HCT116 (cell line): ENCODE measurements around the gene UBAC2. TPM values are rescaled to one million over a fixed set of nuclear protein-coding genes. Genes with fewer than 3 reads are reported as not detected.

ENCODE experiments used
- ATAC-seq: fragments of 200-7000 bp; cut with Tn5 transposase; 2 replicates; pipeline ENCODE4 v1.9.1; 2020; ENCODE audit warnings: mild to moderate bottlenecking, moderate library complexity
- BruUV-seq: library from RNA; stranded (reverse); fragments of 400-500 nt; replicated peaks from 2 replicates; lab custom pipeline; 2021; lab: Mats Ljungman, UMichigan
- CTCF ChIA-PET: fragments of 300-600 bp; sonication (Branson Sonifier 250); formaldehyde crosslinking; loops from one replicate; lab custom pipeline; 2021; ENCODE audit warnings: antibody characterized with exemption; lab: Charles Lee
- POLR2A ChIA-PET: fragments of 300-600, 350-600 bp; sonication (Branson Sonifier 250); formaldehyde crosslinking; loops from one replicate; lab custom pipeline; 2021; ENCODE audit warnings: antibody characterized with exemption; lab: Charles Lee
- RAD21 ChIA-PET, 2 experiments: fragments of 300-600 bp; sonication (Branson Sonifier 250); formaldehyde crosslinking; loops; one replicate each; lab custom pipeline; 2023; ENCODE audit warnings: low total read pairs in 2 of 2; ENCODE audit not compliant: uncharacterized antibody in 2 of 2, unreplicated experiment in 2 of 2, low non-redundant PET in 1 of 2; lab: Charles Lee
- DNase-seq: peaks from one replicate; pipeline ENCODE4 v3.0.0-alpha.2; 2010; ENCODE audit warnings: low read depth, low spot score
- H2AFZ ChIP-seq: fragments of 200-600 bp; shearing (Covaris generic), sonication (generic); 2 replicates; pipeline ENCODE4 v1.6.1; 2017; ENCODE audit warnings: low read depth, mixed run types, mixed read lengths, antibody characterized with exemption, low read length; ENCODE audit not compliant: poor library complexity, severe bottlenecking
- H3K27ac ChIP-seq: 2 replicates; pipeline ENCODE4 v1.5.1; 2012; ENCODE audit warnings: low read depth, low read length
- H3K27me3 ChIP-seq: fragments of 200-600 bp; sonication (generic); 2 replicates; pipeline ENCODE4 v1.6.1; 2016; ENCODE audit warnings: mixed run types, low read length, mixed read lengths; ENCODE audit not compliant: insufficient read depth
- H3K36me3 ChIP-seq, 2 experiments: fragments of 200-500 bp in 1 of 2; fragments of 200-600 bp in 1 of 2; sonication (Bioruptor generic) in 1 of 2; sonication (generic) in 1 of 2; 2 replicates each; pipeline versions ENCODE4 v1.5.1 to v1.6.1; 2014 to 2016; ENCODE audit warnings: low read length in 2 of 2, inconsistent platforms in 1 of 2, mixed read lengths in 1 of 2, mixed run types in 1 of 2; ENCODE audit not compliant: insufficient read depth in 2 of 2, control insufficient read depth in 1 of 2
- H3K4me1 ChIP-seq, 2 experiments: fragments of 200-600 bp in 1 of 2; sonication (generic) in 1 of 2; 2 replicates each; pipeline versions ENCODE4 v1.5.1 to v1.6.1; 2012 to 2017; ENCODE audit warnings: low read length in 2 of 2, inconsistent platforms in 1 of 2, mild to moderate bottlenecking in 1 of 2, mixed read lengths in 1 of 2, mixed run types in 1 of 2, moderate library complexity in 1 of 2; ENCODE audit not compliant: insufficient read depth in 2 of 2, control insufficient read depth in 1 of 2
- H3K4me2 ChIP-seq: fragments of 200-600 bp; sonication (generic); 2 replicates; pipeline ENCODE4 v1.6.1; 2017; ENCODE audit warnings: mixed run types, low read length, mixed read lengths
- H3K4me3 ChIP-seq, 2 experiments: fragments of 200-600 bp in 1 of 2; sonication (generic) in 1 of 2; replicated peaks in 1 of 2; 2 replicates each; pipeline ENCODE4 v1.5.1; 2011 to 2016; ENCODE audit warnings: low read length in 2 of 2, control low read depth in 1 of 2, low read depth in 1 of 2, mild to moderate bottlenecking in 1 of 2, mixed read lengths in 1 of 2, mixed run types in 1 of 2
- H3K79me2 ChIP-seq: fragments of 200-600 bp; sonication (generic); 2 replicates; pipeline ENCODE4 v1.6.1; 2017; ENCODE audit warnings: mild to moderate bottlenecking, mixed run types, low read length, moderate library complexity, mixed read lengths; ENCODE audit not compliant: insufficient read depth
- H3K9ac ChIP-seq: fragments of 200-600 bp; sonication (generic); 2 replicates; pipeline ENCODE4 v1.6.1; 2016; ENCODE audit warnings: low read length, mixed read lengths
- H3K9me2 ChIP-seq: fragments of 200-600 bp; sonication (generic), shearing (Covaris generic); 2 replicates; pipeline ENCODE4 v1.6.1; 2017; ENCODE audit warnings: mixed run types, mild to moderate bottlenecking, moderate library complexity; ENCODE audit not compliant: insufficient read depth
- H3K9me3 ChIP-seq, 2 experiments: fragments of 200-500 bp in 1 of 2; fragments of 200-600 bp in 1 of 2; sonication (Bioruptor generic) in 1 of 2; sonication (generic) in 1 of 2; 2 replicates each; pipeline ENCODE4 v1.6.1; 2014 to 2017; ENCODE audit warnings: low read length in 2 of 2, mixed read lengths in 2 of 2, inconsistent platforms in 1 of 2, low read depth in 1 of 2, mild to moderate bottlenecking in 1 of 2, mixed run types in 1 of 2, moderate library complexity in 1 of 2; ENCODE audit not compliant: control insufficient read depth in 1 of 2, insufficient read depth in 1 of 2
- H4K20me1 ChIP-seq: fragments of 200-600 bp; sonication (generic), shearing (Covaris generic); 2 replicates; pipeline ENCODE4 v1.6.1; 2017; ENCODE audit warnings: mixed run types, mild to moderate bottlenecking, moderate library complexity; ENCODE audit not compliant: insufficient read depth
- CBX3 ChIP-seq: IDR thresholded peaks from 2 replicates; pipeline ENCODE4 v1.6.1; 2012; ENCODE audit warnings: low read depth
- CEBPB ChIP-seq: IDR thresholded peaks from 2 replicates; pipeline ENCODE4 v1.6.1; 2012; ENCODE audit warnings: low read depth
- EGR1 ChIP-seq: IDR thresholded peaks from 2 replicates; pipeline ENCODE4 v1.6.1; 2012; ENCODE audit warnings: low read depth
- ELF1 ChIP-seq: IDR thresholded peaks from 2 replicates; pipeline ENCODE4 v1.6.1; 2012; ENCODE audit warnings: low read depth, borderline replicate concordance
- EZH2phosphoT487 ChIP-seq: fragments of 200-600 bp; IDR thresholded peaks from 2 replicates; pipeline ENCODE4 v1.6.1; 2018; ENCODE audit warnings: antibody characterized with exemption, borderline replicate concordance
- JUND ChIP-seq: IDR thresholded peaks from 2 replicates; pipeline ENCODE4 v1.6.1; 2012
- POLR2A ChIP-seq: IDR thresholded peaks from 2 replicates; pipeline ENCODE4 v1.7.0; 2011; ENCODE audit warnings: borderline replicate concordance; ENCODE audit not compliant: insufficient read depth, insufficient read length; ENCODE audit errors: extremely low read depth
- POLR2AphosphoS5 ChIP-seq: IDR thresholded peaks from 2 replicates; pipeline ENCODE4 v1.6.1; 2011; ENCODE audit warnings: mild to moderate bottlenecking, low read depth, low read length, moderate library complexity
- SIN3A ChIP-seq: IDR thresholded peaks from 2 replicates; pipeline ENCODE4 v1.6.1; 2012; ENCODE audit warnings: low read depth
- SP1 ChIP-seq: IDR thresholded peaks from 2 replicates; pipeline ENCODE4 v1.6.1; 2012; ENCODE audit warnings: low read depth
- SRF ChIP-seq: IDR thresholded peaks from 2 replicates; pipeline ENCODE4 v1.6.1; 2012; ENCODE audit warnings: low read depth
- YY1 ChIP-seq: IDR thresholded peaks from 2 replicates; pipeline ENCODE4 v1.6.1; 2011; ENCODE audit warnings: low read length, low read depth, moderate library complexity, mild to moderate bottlenecking; ENCODE audit not compliant: insufficient replicate concordance; ENCODE audit errors: extremely low read depth
- ZNF274 ChIP-seq: fragments of 200-500 bp; sonication (Bioruptor generic); IDR thresholded peaks from 2 replicates; pipeline ENCODE4 v1.6.1; 2014; ENCODE audit warnings: mild to moderate bottlenecking, low read depth, low read length, inconsistent platforms
- intact Hi-C: fragments of 100-400 bp; cut with micrococcal nuclease; formaldehyde crosslinking; loops from 2 replicates; pipeline ENCODE4 v1.10.0; 2022
- total RNA-seq: library from RNA; stranded (reverse); gene quantifications from one replicate; pipeline ENCODE4 v1.2.1, GENCODE V29; 2021; ENCODE audit not compliant: unreplicated experiment
- TF ChIP-seq, protein P1 (sequence below): IDR thresholded peaks from 2 replicates; pipeline ENCODE4 v1.6.1; 2012
- TF ChIP-seq, protein P2 (sequence below): IDR thresholded peaks from 2 replicates; pipeline ENCODE4 v1.6.1; 2012
- TF ChIP-seq, protein P3 (sequence below): IDR thresholded peaks from 2 replicates; pipeline ENCODE4 v1.6.1; 2011; ENCODE audit warnings: mild to moderate bottlenecking, low read length, moderate library complexity; ENCODE audit not compliant: insufficient replicate concordance; ENCODE audit errors: extremely low read depth

The UBAC2 gene
- total RNA-seq, 1 experiment from 2014 or later: 67.4 TPM

DNA sequence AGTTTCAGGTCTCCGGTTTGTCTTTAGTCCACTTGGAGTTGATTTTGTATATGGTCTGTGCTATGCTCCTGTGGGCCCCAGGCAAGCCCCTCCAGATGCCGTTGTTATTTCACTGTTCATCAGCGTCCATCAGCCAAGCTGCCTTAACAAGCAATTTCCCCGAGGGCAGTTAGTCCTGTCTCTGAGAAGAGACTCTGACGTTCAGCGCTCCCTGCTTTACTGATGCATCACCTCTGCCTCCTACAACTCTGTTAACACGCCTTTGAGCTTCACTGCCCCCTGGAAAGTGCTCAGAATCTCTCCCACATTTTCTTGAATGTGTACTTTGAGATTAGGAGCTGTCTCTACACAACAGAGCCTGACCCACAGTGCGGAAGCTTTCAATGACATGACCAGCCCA, 41.8 kb upstream of the UBAC2 start:
- Histone ChIP-seq H3K4me3 (no peak overlapping the region), H2AFZ (no peak overlapping the region), H3K36me3 (no peaks in the 10 kb centered on the region), H3K9me3 (no peaks in the 10 kb centered on the region), H3K4me2 (no peak overlapping the region), H3K27me3 (no peaks in the 10 kb centered on the region), H3K79me2 (no peaks in the 10 kb centered on the region), H3K4me1 (peaks cover 0 to 8% of the 10 kb centered on the region in 2 experiments; a peak in 1 of 4 replicates), H4K20me1 (no peaks in the 10 kb centered on the region), H3K9me2 (no peaks in the 10 kb centered on the region), H3K9ac (no peak overlapping the region), H3K27ac (no peak overlapping the region)
- ChIA-PET RAD21 (no interaction called here), CTCF (no interaction called here), POLR2A (no interaction called here)
- no TSS peak for BruUV-seq
- DNase-seq (no peak), ATAC-seq (no peak)
- intact Hi-C loops: no loop called here
- TF ChIP-seq, protein P1, sequence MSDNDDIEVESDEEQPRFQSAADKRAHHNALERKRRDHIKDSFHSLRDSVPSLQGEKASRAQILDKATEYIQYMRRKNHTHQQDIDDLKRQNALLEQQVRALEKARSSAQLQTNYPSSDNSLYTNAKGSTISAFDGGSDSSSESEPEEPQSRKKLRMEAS: no peak
- no peak for TF ChIP-seq SRF

DNA sequence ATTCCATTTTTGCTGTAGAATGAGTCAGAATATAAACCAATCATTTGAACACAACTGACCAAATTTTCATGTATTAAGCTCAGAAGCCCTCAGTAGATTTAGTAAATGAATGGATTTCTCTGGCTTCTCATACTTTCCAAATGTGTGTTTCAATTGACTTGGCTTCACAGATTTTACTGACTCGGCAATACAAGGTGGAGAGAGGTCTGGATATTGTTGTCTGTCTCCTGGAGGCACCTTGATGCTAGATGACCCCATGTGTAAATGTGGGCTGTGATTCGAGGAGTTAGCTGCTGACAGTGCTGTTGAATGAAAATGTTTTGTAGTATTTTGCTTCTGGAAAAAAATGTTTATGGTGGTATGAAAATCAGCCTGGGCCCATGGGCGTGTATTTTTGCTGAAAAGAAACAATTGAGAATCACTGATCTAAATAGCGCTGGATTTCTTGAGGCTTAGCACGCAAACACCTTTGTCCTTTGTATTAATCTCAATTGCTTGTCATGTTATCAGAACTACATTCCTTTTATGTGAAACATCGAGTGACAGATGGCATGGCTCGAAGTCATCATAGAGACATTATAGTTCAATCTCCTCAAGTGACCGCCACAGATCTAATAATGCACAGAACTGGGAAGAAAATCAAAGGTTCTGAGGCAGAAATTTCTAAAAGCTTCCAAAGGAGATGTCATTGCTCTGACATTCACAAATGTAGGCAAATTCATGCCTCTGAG, 41.2 kb upstream of the UBAC2 start:
- no peaks in the 10 kb centered on the region for H3K9me3 ChIP-seq
- H2AFZ ChIP-seq: no peak overlapping the region
- RAD21 ChIA-PET: no interaction called here
- H3K27ac ChIP-seq: no peak overlapping the region
- H3K27me3 ChIP-seq: no peaks in the 10 kb centered on the region
- no peaks in the 10 kb centered on the region for H3K9me2 ChIP-seq
- no peaks in the 10 kb centered on the region for H3K79me2 ChIP-seq
- ATAC-seq (no peak), DNase-seq (no peak)
- H3K4me3 ChIP-seq: no peak overlapping the region
- POLR2A ChIA-PET: no interaction called here
- H3K9ac ChIP-seq: no peak overlapping the region
- CTCF ChIA-PET: no interaction called here
- TF ChIP-seq, protein P1: no peak
- TF ChIP-seq EZH2phosphoT487 (no peak), SP1 (no peak), CEBPB (no peak), POLR2AphosphoS5 (no peak), YY1 (no peak), JUND (no peak), SIN3A (no peak), EGR1 (no peak), ELF1 (no peak), CBX3 (no peak), ZNF274 (no peak), POLR2A (no peak)
- TF ChIP-seq, protein P2, sequence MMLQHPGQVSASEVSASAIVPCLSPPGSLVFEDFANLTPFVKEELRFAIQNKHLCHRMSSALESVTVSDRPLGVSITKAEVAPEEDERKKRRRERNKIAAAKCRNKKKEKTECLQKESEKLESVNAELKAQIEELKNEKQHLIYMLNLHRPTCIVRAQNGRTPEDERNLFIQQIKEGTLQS: no peak
- TF ChIP-seq, protein P3, sequence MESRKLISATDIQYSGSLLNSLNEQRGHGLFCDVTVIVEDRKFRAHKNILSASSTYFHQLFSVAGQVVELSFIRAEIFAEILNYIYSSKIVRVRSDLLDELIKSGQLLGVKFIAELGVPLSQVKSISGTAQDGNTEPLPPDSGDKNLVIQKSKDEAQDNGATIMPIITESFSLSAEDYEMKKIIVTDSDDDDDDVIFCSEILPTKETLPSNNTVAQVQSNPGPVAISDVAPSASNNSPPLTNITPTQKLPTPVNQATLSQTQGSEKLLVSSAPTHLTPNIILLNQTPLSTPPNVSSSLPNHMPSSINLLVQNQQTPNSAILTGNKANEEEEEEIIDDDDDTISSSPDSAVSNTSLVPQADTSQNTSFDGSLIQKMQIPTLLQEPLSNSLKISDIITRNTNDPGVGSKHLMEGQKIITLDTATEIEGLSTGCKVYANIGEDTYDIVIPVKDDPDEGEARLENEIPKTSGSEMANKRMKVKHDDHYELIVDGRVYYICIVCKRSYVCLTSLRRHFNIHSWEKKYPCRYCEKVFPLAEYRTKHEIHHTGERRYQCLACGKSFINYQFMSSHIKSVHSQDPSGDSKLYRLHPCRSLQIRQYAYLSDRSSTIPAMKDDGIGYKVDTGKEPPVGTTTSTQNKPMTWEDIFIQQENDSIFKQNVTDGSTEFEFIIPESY: no peak
- H3K36me3 ChIP-seq: no peaks in the 10 kb centered on the region
- intact Hi-C loops: no loop called here
- no peaks in the 10 kb centered on the region for H4K20me1 ChIP-seq
- H3K4me1 ChIP-seq: peaks cover 0 to 5% of the 10 kb centered on the region in 2 experiments; a peak in 1 of 4 replicates
- BruUV-seq: no TSS peak
- no peak overlapping the region for H3K4me2 ChIP-seq
